ENCODE measurements around the gene DGKK.

DNA sequence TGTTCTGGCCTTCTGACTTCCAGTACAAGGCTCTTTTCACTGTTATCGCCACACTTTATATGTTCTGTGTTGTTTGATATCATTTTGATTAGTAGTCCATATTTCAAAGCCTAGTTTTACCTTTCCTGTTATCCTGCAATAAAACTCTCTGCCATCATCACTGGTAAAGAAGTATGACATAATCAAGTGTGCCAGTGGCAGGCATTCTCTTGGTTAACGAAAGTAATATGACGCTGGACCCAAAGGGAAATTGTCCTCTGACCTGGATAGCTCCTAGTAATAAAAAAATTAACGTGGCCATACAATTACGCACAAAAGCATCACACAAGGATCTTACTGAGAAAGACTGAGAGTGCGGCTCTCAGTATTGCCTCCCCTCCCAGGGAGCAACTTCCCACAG, 33.8 kb downstream of the DGKK start:
- TF ChIP-seq, protein P1, sequence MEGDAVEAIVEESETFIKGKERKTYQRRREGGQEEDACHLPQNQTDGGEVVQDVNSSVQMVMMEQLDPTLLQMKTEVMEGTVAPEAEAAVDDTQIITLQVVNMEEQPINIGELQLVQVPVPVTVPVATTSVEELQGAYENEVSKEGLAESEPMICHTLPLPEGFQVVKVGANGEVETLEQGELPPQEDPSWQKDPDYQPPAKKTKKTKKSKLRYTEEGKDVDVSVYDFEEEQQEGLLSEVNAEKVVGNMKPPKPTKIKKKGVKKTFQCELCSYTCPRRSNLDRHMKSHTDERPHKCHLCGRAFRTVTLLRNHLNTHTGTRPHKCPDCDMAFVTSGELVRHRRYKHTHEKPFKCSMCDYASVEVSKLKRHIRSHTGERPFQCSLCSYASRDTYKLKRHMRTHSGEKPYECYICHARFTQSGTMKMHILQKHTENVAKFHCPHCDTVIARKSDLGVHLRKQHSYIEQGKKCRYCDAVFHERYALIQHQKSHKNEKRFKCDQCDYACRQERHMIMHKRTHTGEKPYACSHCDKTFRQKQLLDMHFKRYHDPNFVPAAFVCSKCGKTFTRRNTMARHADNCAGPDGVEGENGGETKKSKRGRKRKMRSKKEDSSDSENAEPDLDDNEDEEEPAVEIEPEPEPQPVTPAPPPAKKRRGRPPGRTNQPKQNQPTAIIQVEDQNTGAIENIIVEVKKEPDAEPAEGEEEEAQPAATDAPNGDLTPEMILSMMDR (IDR thresholded peaks at IDR 0.05), result no peak
- TF ChIP-seq POLR2A (IDR thresholded peaks at IDR 0.05), result no peak
